ENCODE data around the gene CASZ1. TPM values are rescaled to one million over a fixed set of nuclear protein-coding genes. Genes with fewer than 3 reads are reported as not detected.

Gene CASZ1
- total and polyA plus RNA-seq, 2 experiments from 2014 or later = 6.2 to 6.7 TPM

DNA sequence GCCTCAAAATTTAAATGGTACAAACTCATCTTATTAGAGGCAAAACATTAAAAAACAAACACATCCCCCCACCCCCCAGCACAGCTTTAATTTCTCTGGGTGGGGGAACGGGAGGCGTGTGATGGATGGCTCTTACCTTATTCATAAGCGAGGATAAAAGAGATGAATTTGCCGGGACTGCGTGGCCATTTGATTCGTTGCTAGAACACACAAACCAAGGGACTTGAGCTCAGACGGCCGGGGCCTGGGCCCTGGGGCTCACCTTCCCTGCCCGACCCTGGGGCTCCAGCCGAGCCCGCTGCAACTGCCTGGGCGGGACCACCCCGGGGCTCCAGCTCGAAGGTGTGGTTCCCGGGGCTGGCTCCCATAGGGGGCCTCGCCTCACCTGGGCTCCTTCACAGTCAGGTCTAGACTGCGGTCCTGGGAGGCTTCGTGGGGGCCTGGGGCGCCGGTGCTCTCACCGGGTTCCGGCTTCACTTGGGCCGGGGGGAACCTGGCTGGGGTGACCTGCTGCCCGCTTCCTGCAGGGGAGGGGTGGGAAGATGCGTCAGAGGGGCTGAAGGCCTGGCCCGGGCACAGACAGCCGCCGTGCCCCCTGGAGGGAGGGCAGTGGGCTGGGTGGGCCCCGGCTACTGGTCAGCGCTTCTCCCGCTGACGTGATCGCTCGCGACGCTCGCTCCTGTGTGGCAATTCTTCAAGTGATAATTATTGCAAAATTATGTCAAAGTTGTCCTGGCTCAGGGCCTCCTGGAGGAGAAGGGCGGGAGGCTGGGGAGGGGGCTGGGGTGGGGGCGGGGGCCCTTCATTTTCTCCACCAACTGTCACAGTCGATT lies 145.7 kb downstream of the CASZ1 start:
- no peaks in the 10 kb centered on the region for H4K20me1 ChIP-seq (replicated peaks; ENCODE audit: insufficient read depth)
- peak overlapping the region; percentile 37 for H3K4me3 ChIP-seq
- ATAC-seq = no peak
- H3K4me2 ChIP-seq = peak overlapping the region; percentile 71
- H3K27ac ChIP-seq (ENCODE audit: low read depth) = no peak overlapping the region
- no peaks in the 10 kb centered on the region for H3K36me3 ChIP-seq (ENCODE audit: insufficient read depth)
- no peak for DNase-seq (ENCODE audit: low spot score)
- H3K79me2 ChIP-seq (replicated peaks; ENCODE audit: insufficient read depth) = no peaks in the 10 kb centered on the region
- TF ChIP-seq ZNF114 (CRISPR knock-in tag; IDR thresholded peaks at IDR 0.05) (no peak), ETS1 (IDR thresholded peaks at IDR 0.05) (no peak), EZH2phosphoT487 (IDR thresholded peaks at IDR 0.05; ENCODE audit: unreplicated experiment) (no peak)
- no peaks in the 10 kb centered on the region for H3K9me3 Mint-ChIP-seq
- H3K27ac Mint-ChIP-seq = no peak overlapping the region
- no peak overlapping the region for H2AFZ ChIP-seq
- H3K4me1 Mint-ChIP-seq = peaks cover 2% of the 10 kb centered on the region; the same call in 2 of the 3 replicates
- no peaks in the 10 kb centered on the region; the same call in 2 of the 3 replicates for H3K36me3 Mint-ChIP-seq (ENCODE audit: low read depth)
- peak overlapping the region; percentile 64 for H3K4me3 Mint-ChIP-seq
- H3K27me3 Mint-ChIP-seq (ENCODE audit: insufficient read depth, low read depth, poor library complexity) = peaks cover 21% of the 10 kb centered on the region
- H3F3A ChIP-seq (replicated peaks; ENCODE audit: low read depth) = 0 out of 2 replicates have a peak, but pooled peaks cover 6% of the 10 kb centered on the region
- peaks cover 10% of the 10 kb centered on the region for H3K27me3 ChIP-seq (ENCODE audit: insufficient read depth)
- H3K9me2 ChIP-seq (ENCODE audit: insufficient read depth) = no peaks in the 10 kb centered on the region
- peaks cover 14% of the 10 kb centered on the region for H3K4me1 ChIP-seq (ENCODE audit: insufficient read depth)

DNA sequence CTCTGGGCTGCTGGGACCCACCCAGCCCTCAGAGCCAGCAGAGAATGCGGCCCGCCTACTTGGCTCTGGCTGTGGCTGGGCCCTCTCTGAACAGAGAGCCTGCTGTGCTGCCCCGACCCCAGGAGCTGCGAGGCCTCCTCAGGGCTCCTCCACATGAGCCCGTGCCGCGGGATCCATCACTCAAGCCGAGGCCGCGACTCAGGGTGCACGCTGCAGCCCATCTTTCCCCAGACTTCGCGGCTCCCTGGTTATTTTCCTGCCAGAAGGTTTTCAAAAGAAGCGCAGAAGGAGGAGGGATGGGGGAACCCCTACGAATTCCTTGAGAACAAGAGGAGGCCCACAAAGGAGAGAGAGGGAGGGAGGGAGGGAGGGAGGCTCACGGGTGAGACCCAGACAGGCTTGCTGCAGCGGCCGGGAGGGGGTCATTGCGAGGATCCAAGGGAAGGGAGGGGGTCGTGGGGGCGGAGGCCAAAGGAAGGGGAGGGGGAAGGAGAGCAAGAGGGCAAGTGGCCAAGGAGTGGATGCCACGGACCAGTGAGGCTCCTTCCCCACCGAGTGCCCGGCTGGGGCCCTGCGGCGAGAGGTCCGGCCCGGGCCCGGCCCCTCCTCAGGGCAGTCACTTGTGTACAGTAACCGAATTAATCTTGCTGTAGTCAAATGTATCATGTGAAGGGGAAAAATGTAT lies 146.8 kb downstream of the CASZ1 start:
- Mint-ChIP-seq H3K27me3 (ENCODE audit: insufficient read depth, low read depth, poor library complexity) (peaks cover 21% of the 10 kb centered on the region), H3K9me3 (no peaks in the 10 kb centered on the region), H3K27ac (no peak overlapping the region), H3K4me3 (peak overlapping the region; percentile 64), H3K4me1 (peaks cover 2% of the 10 kb centered on the region; the same call in 2 of the 3 replicates), H3K36me3 (ENCODE audit: low read depth) (no peaks in the 10 kb centered on the region; the same call in 2 of the 3 replicates)
- H2AFZ ChIP-seq = no peak overlapping the region
- no peaks in the 10 kb centered on the region for H3K9me2 ChIP-seq (ENCODE audit: insufficient read depth)
- no peak overlapping the region for H3K27ac ChIP-seq (ENCODE audit: low read depth)
- no peaks in the 10 kb centered on the region for H3K79me2 ChIP-seq (replicated peaks; ENCODE audit: insufficient read depth)
- DNase-seq (ENCODE audit: low spot score) (peak; percentile 83), ATAC-seq (peak; percentile 38)
- peaks cover 14% of the 10 kb centered on the region for H3K4me1 ChIP-seq (ENCODE audit: insufficient read depth)
- H3F3A ChIP-seq (replicated peaks; ENCODE audit: low read depth) = 0 out of 2 replicates have a peak, but pooled peaks cover 6% of the 10 kb centered on the region
- H3K4me3 ChIP-seq = peak overlapping the region; percentile 48
- no peaks in the 10 kb centered on the region for H3K36me3 ChIP-seq (ENCODE audit: insufficient read depth)
- H4K20me1 ChIP-seq (replicated peaks; ENCODE audit: insufficient read depth) = no peaks in the 10 kb centered on the region
- peaks cover 10% of the 10 kb centered on the region for H3K27me3 ChIP-seq (ENCODE audit: insufficient read depth)
- H3K4me2 ChIP-seq = peak overlapping the region; percentile 70
- TF ChIP-seq STAT1 (IDR thresholded peaks at IDR 0.05; ENCODE audit: unreplicated experiment) (no peak), NANOG (IDR thresholded peaks at IDR 0.05; ENCODE audit: borderline replicate concordance) (no peak), ZNF462 (CRISPR knock-in tag; IDR thresholded peaks at IDR 0.05) (no peak), REST (IDR thresholded peaks at IDR 0.05; ENCODE audit: unreplicated experiment) (no peak), JUNB (IDR thresholded peaks at IDR 0.05; ENCODE audit: unreplicated experiment) (no peak), EZH2phosphoT487 (IDR thresholded peaks at IDR 0.05; ENCODE audit: unreplicated experiment) (no peak)
